GM19452 (cell line): ENCODE measurements around the gene ADCK1.
A peak's percentile ranks its signal among the peaks of the same experiment; 100 is the strongest.
"Not testable (repeated sequence)": the region's sequence is repeated elsewhere in the genome, so short reads cannot be mapped to it uniquely, and the experiment has no call there.

Experiments used
- ATAC-seq: cut with Tn5 transposase; IDR thresholded peaks from one replicate; pipeline ENCODE4 v1.9.1; 2021; ENCODE audit not compliant: unreplicated experiment

ADCK1 gene

DNA sequence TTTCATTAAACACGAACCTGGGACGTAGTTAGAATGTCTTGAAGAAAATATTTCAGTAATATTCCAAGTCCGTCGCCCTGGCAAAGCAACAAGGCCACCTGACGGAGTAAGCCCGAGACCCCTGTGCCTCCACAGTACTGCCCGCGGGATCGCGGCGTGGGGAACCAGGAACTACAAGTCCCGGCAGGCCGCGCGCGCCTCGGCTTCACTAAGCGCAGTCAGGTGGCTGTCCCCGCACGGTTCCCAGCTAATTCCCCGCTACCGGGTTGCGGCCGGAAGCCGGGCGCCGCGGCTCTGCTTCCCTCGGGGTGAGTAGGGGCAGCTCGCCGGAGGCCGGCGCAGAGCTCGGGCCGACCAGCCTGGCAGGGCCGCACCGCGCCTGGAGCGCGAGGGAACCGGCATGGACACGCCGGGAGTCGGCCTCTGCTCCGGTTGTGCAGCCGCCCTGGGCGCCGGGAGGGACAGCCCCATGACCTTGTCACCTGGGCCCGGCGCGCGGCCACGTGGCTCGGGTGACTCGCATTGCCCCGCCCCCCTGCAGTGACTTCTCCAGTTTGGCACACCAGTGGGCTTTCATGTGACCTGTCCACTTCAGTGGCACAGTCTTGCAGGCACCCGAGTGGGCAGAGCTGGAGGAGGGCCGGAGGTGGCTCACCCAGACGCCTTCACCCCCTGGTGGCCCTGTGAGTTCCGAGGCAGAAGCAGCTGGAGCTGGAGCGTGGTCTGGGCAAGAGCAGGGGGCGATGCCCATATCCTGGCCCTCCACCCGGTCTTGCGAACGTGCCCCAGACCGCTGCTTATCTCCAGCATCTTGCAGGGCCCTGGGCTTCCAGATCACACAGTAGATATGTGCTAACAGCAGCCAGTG is at the start of gene ADCK1:
ADCK1 (plus strand) TSS at position 247 of the 868 bp plus-strand sequence. CDS start 18,870 bp downstream, outside the sequence.
- ATAC-seq = peak; percentile 94

- ATAC-seq = no peak
Measured at GRCh38 chr14:77752266-77752665, 47.6 kb upstream of the ADCK1 start.

DNA sequence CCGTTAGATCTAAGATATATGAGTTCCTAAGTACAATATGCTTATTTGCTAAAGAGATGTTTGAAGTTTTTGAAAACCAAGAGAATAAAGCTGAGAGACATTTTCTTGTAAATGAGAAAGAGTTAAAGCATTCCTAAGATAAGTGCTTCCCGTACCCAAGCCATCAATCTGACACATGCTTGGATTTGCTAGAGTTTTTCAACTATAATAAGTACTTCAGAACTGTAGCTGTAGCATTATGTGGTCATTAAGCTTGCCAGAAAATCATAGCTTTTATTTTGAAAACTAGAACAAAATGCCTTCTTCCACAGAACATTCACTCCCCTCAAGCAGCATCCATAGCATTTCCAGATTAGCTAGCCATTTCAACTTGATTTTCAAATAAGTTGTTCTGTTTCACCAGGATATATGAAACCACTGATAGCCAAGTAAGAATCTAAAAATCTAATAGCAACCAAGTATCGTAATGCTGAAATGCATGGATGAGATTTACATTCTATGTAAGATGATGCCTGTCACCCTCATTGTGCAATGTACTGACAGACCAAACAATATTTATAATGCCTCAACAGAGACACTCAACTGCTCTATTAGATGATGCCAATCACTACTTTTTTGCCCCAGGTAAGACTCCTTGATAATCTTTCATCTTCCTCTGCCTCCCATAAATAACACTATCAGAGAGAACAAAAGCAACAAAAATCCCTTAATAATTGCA is 47.0 kb upstream of the ADCK1 start:
- no peak for ATAC-seq

DNA sequence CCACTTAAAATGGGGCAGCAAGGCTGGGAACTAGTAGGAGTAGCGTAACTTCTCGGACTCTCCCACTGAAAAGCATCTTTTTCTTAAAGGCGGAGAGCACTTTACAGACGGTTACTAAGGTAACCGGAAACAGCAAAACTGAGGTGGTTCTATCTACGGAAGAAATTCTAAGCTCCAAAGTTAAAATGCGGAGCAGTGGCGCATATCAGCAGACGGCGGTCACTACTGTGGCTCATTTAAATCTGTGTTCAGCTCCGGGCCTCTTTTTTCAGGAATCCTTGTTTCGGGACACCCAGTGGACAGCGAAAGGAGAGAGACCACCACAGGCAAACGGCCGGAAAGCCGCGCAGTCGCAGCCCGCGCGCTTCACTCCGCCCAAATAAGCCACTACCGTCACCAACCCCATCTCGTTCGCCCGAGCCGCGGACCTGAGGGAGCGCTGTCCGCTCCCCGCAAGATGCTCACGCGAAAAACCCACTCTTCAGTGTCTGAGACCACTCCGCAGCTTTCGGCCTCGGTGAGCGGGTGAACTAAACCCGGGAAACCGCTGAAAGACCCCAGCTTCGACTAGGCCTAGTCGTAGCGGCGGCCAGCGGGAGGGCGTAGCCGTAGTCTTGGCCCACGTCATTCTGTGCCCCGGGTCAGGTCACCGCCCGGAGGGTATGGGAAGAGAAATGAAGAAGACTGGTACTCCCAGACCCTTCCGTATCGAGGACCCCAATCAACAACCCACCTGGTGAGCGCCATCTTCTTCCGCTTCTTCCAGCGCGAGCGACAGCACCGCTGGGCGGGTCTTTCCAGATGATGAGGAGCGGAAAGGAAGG is 39.3 kb upstream of the ADCK1 start, which contains the start of gene SNW1:
SNW1 (minus strand) TSS at position 776 of the 824 bp plus-strand sequence; CDS start at position 747, 29 bp downstream.
- ATAC-seq = peak; percentile 90

DNA sequence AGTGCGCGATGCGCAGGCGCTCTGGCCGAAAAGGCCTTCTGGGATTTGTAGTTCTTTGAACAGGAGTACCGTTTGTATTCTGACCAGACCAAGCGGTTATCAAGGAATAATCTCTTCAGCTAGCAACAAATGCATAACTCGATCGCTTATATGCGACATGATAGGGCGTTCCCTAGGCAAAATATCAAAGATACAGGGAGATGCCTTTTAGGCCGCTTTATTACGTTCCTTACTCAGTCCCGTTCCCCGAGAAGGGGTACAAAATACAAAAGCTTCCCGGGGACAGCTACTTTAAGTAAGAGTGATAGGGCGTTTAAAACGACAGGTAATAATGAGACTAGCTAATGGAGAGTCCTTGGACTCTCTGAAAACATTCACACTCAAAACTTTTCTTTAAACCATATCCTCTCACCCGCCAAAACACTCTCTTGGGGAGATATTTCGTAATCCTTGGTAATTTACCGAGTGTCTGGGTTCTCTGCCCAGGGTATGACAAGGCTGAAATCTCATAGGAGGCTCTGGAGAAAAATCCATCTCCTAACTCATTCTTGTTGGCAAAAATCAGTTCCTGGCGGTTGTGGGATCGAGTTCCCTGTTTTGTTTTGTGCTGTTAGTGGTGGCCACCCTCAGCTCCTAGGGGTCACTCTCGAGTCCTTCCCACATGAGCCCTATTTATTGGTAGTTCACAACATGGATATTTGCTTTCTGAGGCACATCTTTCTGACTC is 38.5 kb upstream of the ADCK1 start:
- peak; percentile 31 for ATAC-seq

- ATAC-seq = no peak
Measured at GRCh38 chr14:77763316-77763715, 36.6 kb upstream of the ADCK1 start.

GRCh38 chr14:77763978-77764377 is 35.9 kb upstream of the ADCK1 start:
- ATAC-seq = no peak

DNA sequence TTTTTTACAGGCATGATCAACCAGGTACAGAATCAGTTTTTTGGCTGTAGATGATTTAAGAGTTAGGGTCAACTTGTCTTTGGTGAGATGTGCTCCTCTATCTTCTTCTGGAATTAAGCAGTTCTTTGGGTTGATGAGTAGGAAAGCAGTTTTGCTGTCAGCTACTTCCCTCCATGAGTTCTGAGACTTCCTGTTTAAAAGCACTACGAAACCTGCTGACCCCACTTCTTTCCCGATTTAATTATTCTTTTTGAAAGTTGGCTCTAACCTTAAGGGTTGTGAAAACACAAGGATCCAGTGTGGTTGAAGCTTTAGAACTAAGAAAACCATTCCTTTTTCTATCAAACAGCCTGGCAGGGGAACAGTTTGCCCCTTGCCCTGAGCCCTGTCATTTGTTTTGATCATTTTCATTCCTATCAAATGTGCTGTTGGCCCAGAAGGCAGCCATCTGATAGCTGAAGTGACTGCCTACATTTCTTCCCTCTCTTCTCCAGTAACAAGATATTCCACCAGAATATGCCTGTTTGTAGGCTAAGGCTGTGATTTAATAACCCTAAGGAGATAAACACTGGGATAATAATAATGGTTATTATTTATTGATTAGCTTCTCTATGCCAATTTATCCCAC is 31.4 kb upstream of the ADCK1 start:
- ATAC-seq = not testable (repeated sequence)

GRCh38 chr14:77773966-77774365 is 25.9 kb upstream of the ADCK1 start:
- not testable (repeated sequence) for ATAC-seq

DNA sequence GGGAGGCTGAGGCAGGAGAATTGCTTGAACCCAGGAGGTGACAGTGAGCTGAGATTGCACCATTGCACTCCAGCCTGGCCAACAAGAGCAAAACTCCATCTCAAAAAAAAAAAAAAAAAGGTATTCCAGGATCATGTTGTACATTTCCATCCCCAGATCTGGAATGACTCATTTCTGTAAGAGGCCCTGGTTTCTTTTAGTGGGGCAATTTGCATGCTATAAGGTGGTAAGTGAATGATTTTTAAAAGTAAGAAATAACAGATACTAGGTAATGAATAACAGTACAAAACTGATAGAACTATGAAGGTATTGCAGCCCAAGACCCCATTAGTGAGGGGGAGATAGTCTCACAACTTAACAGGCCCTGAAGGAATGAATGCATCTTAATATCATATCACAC is 17.7 kb upstream of the ADCK1 start:
- ATAC-seq = no peak

- ATAC-seq = no peak
Measured at GRCh38 chr14:77786148-77786547, 13.8 kb upstream of the ADCK1 start.

DNA sequence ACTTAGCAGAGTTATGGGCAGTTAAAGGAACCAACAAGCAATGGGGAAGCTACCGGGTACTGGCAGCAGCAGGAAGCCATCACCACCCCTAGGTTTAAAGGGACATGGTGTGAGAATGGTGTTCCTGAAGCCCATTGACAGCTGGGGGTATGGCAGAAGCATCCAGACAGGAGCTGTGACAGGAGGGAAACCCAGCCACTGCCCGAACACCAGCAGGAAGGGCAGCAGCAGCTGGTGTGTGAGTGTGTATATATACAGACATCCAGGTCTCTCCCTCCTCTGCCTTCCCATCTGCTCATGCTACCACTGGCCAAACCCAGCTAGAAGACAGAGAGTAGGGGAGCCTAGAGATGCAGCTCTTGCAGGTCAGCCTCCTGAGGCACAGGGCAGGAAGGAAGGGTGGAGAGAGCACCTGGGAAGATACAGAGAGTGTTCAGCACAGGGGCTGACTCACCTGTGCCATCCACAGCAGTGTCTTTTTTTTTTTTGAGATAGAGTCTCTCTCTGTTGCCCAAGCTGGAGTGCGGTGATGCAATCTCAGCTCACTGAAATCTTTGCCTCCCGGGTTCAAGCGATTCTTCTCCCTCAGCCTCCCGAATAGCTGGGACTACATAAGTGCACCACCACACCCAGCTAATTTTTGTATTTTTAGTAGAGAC is 9.2 kb upstream of the ADCK1 start:
- no peak for ATAC-seq

DNA sequence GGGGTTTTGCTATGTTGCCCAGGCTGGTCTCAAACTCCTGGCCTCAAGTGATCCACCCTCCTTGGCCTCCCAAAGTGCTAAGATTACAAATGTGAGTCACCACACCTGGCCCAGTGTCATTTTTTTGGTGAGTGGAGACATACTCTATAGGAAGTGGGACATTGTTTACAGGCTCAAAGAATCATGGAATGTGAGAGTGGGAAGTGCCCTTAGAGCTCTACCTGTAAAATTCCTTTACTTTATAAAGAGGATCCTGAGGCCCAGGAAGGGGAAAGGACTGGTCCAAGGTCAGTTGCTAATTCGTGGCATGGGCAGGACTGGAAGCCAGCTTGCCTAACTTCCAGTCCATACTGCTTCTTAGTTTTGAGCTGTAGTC is 8.7 kb upstream of the ADCK1 start:
- ATAC-seq = no peak

GRCh38 chr14:77793255-77793654 is 6.7 kb upstream of the ADCK1 start:
- ATAC-seq = not testable (repeated sequence)

- no peak for ATAC-seq
Measured at GRCh38 chr14:77794357-77794756, 5.6 kb upstream of the ADCK1 start.

GRCh38 chr14:77799456-77799855 is 453 bp upstream of the ADCK1 start:
- ATAC-seq = not testable (repeated sequence)

DNA sequence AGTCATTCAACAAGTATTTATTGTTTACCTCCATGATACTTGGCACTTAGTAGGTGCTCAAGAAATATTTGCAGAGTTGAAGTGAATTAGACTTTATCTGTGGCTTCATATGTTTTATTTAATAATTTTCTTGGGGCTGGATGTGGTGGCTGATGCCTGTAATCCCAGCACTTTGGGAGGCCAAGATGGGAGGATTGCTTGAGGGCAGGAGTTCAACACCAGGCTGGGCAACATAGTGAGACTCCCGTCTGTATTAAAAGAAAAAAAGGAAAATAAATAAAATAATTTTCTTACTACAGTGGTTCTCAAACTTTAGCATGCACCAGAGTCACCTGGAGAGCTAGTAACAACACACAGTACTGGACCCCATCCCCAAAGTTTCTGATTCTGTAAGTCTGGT is 905 bp downstream of the ADCK1 start:
- no peak for ATAC-seq

- ATAC-seq = no peak
Measured at GRCh38 chr14:77804592-77804991, 4.7 kb downstream of the ADCK1 start.

- ATAC-seq = no peak
Measured at GRCh38 chr14:77805706-77806105, 5.8 kb downstream of the ADCK1 start.

DNA sequence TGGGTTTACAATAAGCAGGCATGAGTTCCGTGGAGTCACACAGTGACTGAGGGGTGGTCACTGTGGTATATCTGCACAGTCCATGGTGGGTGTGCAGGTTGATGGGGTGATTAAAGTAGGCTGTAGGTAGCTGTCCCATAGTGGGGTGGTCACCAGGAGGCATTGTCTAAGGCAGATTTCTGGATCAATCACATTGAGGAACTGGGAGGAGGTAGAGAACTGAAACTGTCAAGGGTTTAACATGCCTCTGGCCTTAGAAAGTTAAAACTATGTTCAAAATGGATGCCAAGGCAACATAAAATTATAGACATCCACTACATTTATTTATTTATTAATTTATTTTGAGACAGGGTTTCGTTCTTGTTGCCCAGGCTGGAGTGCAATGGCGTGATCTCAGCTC is 8.3 kb downstream of the ADCK1 start:
- ATAC-seq = no peak
